Common myeloid progenitor, CD34-positive (primary cell): ENCODE results near the gene AK9.

ENCODE experiments used
- CTCF ChIA-PET: fragments of 350-600 bp; sonication (Branson Sonifier 250); formaldehyde crosslinking; loops from one replicate; lab custom pipeline; 2021; ENCODE audit warnings: antibody characterized with exemption; lab: Charles Lee
- POLR2A ChIA-PET: fragments of 350-600 bp; sonication (Branson Sonifier 250); formaldehyde crosslinking; loops from one replicate; lab custom pipeline; 2021; ENCODE audit warnings: antibody characterized with exemption; lab: Charles Lee
- DNase-seq, 3 donors: peaks; one replicate each; pipeline versions ENCODE4 v3.0.0 to v3.0.0-alpha.2; 2013
- H3K27ac ChIP-seq, 2 experiments: 1 replicate in 1 of 2; 2 replicates in 1 of 2; pipeline ENCODE4 v1.7.0; 2013; ENCODE audit warnings: inconsistent platforms in 2 of 2, low read length in 2 of 2, mild to moderate bottlenecking in 2 of 2, low read depth in 1 of 2, moderate library complexity in 1 of 2; ENCODE audit not compliant: severe bottlenecking in 2 of 2, insufficient read depth in 1 of 2, poor library complexity in 1 of 2
- H3K27me3 ChIP-seq, 5 experiments: replicated peaks in 2 of 5; 1 replicate in 3 of 5; 2 replicates in 2 of 5; pipeline versions ENCODE4 v1.6.1 to v1.7.0; 2013; ENCODE audit warnings: low read length in 4 of 5, mild to moderate bottlenecking in 2 of 5, moderate library complexity in 2 of 5, inconsistent platforms in 1 of 5; ENCODE audit not compliant: insufficient read depth in 5 of 5, control insufficient read depth in 4 of 5
- H3K36me3 ChIP-seq, 4 experiments: 1 replicate in 2 of 4; 2 replicates in 2 of 4; pipeline versions ENCODE4 v1.6.1 to v1.7.0; 2013; ENCODE audit warnings: low read length in 3 of 4, control low read depth in 1 of 4, mild to moderate bottlenecking in 1 of 4; ENCODE audit not compliant: control insufficient read depth in 4 of 4, insufficient read depth in 4 of 4
- H3K4me1 ChIP-seq, 4 experiments: 1 replicate in 3 of 4; 2 replicates in 1 of 4; pipeline versions ENCODE4 v1.6.1 to v1.7.1; 2013; ENCODE audit warnings: low read length in 3 of 4, mild to moderate bottlenecking in 3 of 4, control low read depth in 1 of 4, inconsistent platforms in 1 of 4, moderate library complexity in 1 of 4; ENCODE audit not compliant: control insufficient read depth in 4 of 4, insufficient read depth in 4 of 4; ENCODE audit errors: control extremely low read depth in 1 of 4
- H3K4me3 ChIP-seq, 7 experiments: 1 replicate in 4 of 7; 2 replicates in 3 of 7; pipeline versions ENCODE4 v1.5.1 to v1.7.0; 2013; ENCODE audit warnings: mild to moderate bottlenecking in 7 of 7, low read length in 6 of 7, moderate library complexity in 6 of 7, inconsistent platforms in 2 of 7, low read depth in 2 of 7, control low read depth in 1 of 7; ENCODE audit not compliant: insufficient read depth in 4 of 7, control insufficient read depth in 1 of 7; ENCODE audit errors: extremely low read depth in 1 of 7
- H3K9me3 ChIP-seq, 5 experiments: 1 replicate in 4 of 5; 2 replicates in 1 of 5; pipeline versions ENCODE4 v1.6.1 to v1.7.1; 2013; ENCODE audit warnings: low read length in 4 of 5, mild to moderate bottlenecking in 2 of 5, inconsistent platforms in 1 of 5, low read depth in 1 of 5, moderate library complexity in 1 of 5; ENCODE audit not compliant: control insufficient read depth in 4 of 5, insufficient read depth in 2 of 5; ENCODE audit errors: control extremely low read depth in 1 of 5
- WGBS: methylation state at CpG from one replicate; pipeline ENCODE4 v1.1.5; 2013; ENCODE audit not compliant: insufficient coverage; 5-methylcytosine and 5-hydroxymethylcytosine counted together

Gene AK9

DNA sequence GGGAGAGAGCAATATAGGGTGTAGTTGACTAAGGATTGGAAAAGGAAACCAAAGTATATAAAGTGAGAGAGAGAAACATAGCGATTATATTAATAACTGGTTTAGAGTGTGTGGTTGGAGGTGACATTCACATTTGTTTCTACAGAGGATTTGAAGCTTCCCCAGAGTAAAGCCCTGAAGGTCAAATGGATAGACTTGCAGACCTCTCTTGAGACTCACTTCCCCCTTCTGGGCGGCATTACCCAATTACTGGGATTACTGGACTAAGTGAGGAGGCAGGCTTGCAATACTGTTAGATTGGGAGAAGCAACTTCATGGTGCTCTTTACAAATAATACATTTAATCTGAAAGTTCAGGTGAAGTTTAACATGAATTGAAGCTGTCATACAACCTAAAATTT is 10.8 kb upstream of the AK9 start:
- Histone ChIP-seq H3K27me3 (no peaks in the 10 kb centered on the region), H3K9me3 (no peaks in the 10 kb centered on the region), H3K27ac (no peak overlapping the region), H3K4me1 (peaks cover 0 to 14% (median 11%) of the 10 kb centered on the region in 4 experiments), H3K4me3 (no peak overlapping the region), H3K36me3 (peaks cover 0 to 4% (median 0%) of the 10 kb centered on the region in 4 experiments)
- no peak for DNase-seq
- POLR2A ChIA-PET, result interaction anchor here (0.8 kb wide), 1 partner anchor 18 kb away, joined by 3 read pairs; no protein-coding TSS in a partner anchor
- CTCF ChIA-PET, result interaction anchor here (0.9 to 8.5 kb wide), 5 partner anchors 8 to 691 kb away, joined by 3 to 106 read pairs (median 7); partner anchors contain the start of genes AK9 and FIG4
- WGBS, result 100% methylated on average over 1 of the region's 2 CpGs

DNA sequence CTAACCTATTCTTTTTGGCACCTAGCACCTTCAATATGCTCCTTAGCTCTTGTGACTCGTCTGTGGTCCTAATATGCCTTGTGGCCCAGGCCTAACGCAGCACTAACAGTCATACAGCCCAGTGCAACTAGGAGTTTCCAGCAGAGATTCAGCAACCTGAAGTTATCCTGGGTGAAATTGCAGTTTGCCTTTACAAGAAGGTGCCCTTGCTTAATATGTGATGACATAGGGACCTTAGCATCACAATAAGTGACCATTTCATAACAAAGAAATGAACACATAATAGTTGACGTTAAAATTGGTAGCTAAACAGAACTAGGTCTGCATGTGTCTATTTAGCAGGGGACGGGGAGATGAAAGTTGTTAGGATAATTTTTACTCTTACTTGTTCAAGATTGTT is 10.2 kb upstream of the AK9 start:
- DNase-seq, result no peak
- ChIA-PET POLR2A (interaction anchor here (0.5 kb wide), 1 partner anchor 11 kb away, joined by 3 read pairs; no protein-coding TSS in a partner anchor), CTCF (interaction anchor here (1.5 to 8.5 kb wide), 6 partner anchors 8 to 691 kb away, joined by 3 to 106 read pairs (median 6); partner anchors contain the start of genes AK9 and FIG4)
- 100% methylated on average over 3 of the region's 4 CpGs for WGBS
- H3K4me1 ChIP-seq, result peaks cover 0 to 12% (median 10%) of the 10 kb centered on the region in 4 experiments
- no peaks in the 10 kb centered on the region for H3K9me3 ChIP-seq
- peaks cover 0 to 4% (median 0%) of the 10 kb centered on the region in 4 experiments for H3K36me3 ChIP-seq
- no peaks in the 10 kb centered on the region for H3K27me3 ChIP-seq
- H3K27ac ChIP-seq, result no peak overlapping the region
- H3K4me3 ChIP-seq, result no peak overlapping the region

GRCh38 chr6:109696355-109696754 is 5.4 kb upstream of the AK9 start:
- H3K4me1 ChIP-seq, result peaks cover 2 to 19% (median 12%) of the 10 kb centered on the region in 4 experiments

GRCh38 chr6:109695468-109695867 is 4.5 kb upstream of the AK9 start:
- Histone ChIP-seq H3K4me3 (no peak overlapping the region), H3K9me3 (no peaks in the 10 kb centered on the region), H3K36me3 (peaks cover 0 to 9% (median 1%) of the 10 kb centered on the region in 4 experiments), H3K27me3 (no peaks in the 10 kb centered on the region), H3K4me1 (peaks cover 5 to 23% (median 14%) of the 10 kb centered on the region in 4 experiments), H3K27ac (no peak overlapping the region)
- peak in 2 of 3 donors; percentile 18 to 22 for DNase-seq
- POLR2A ChIA-PET, result no interaction called here
- 89% methylated on average over 4 of the region's 4 CpGs for WGBS
- CTCF ChIA-PET, result interaction anchor here (0.7 to 2.2 kb wide), 5 partner anchors 8 to 349 kb away, joined by 3 to 7 read pairs (median 3); no protein-coding TSS in a partner anchor

More at GRCh38 chr6:109696355-109696754, 5.4 kb upstream of the AK9 start:
- POLR2A ChIA-PET, result no interaction called here
- Histone ChIP-seq H3K9me3 (no peaks in the 10 kb centered on the region), H3K4me3 (no peak overlapping the region), H3K36me3 (peaks cover 0 to 9% (median 1%) of the 10 kb centered on the region in 4 experiments), H3K27ac (no peak overlapping the region), H3K27me3 (no peaks in the 10 kb centered on the region)
- no peak for DNase-seq
- CTCF ChIA-PET, result interaction anchor here (1.7 to 2.2 kb wide), 2 partner anchors 9 to 343 kb away, joined by 7 to 9 read pairs; no protein-coding TSS in a partner anchor
- WGBS, result 100% methylated on average over 3 of the region's 5 CpGs

GRCh38 chr6:109693111-109693510 is 2.1 kb upstream of the AK9 start:
- Histone ChIP-seq H3K27me3 (no peaks in the 10 kb centered on the region), H3K9me3 (no peaks in the 10 kb centered on the region), H3K4me3 (no peak overlapping the region), H3K4me1 (peaks cover 10 to 33% (median 20%) of the 10 kb centered on the region in 4 experiments), H3K27ac (no peak overlapping the region), H3K36me3 (peaks cover 0 to 5% (median 1%) of the 10 kb centered on the region in 4 experiments)
- ChIA-PET CTCF (interaction anchor here (0.6 to 1.4 kb wide), 7 partner anchors 9 to 926 kb away, joined by 3 to 4 read pairs (median 3); no protein-coding TSS in a partner anchor), POLR2A (interaction anchor here (0.7 kb wide), 1 partner anchor 1974 kb away, joined by 3 read pairs; no protein-coding TSS in a partner anchor)
- DNase-seq, result no peak

DNA sequence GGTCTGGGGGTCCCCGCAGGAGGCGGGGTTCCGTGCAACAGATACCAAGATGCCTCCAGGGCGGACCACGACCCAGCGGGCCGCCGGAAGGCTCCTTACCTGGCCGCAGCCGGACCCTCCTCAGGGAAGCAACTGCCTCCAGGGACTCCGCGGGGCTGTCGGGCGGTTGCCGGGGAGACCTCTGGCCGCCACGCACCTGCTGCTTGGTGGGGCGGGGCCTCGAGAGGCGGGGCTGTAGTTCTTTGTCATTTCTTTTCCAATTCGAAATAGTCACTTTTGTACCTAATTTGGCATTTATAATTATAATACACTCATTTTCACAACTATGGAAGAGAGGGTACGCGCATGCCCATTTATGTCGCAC is 647 bp downstream of the AK9 start:
- Histone ChIP-seq H3K27ac (peak overlapping the region; percentile 82 to 89), H3K4me3 (peak overlapping the region; percentile 74 to 99 (median 95)), H3K9me3 (no peaks in the 10 kb centered on the region), H3K4me1 (peaks cover 10 to 33% (median 22%) of the 10 kb centered on the region in 4 experiments), H3K36me3 (peaks cover 0 to 2% (median 0%) of the 10 kb centered on the region in 4 experiments), H3K27me3 (no peaks in the 10 kb centered on the region)
- ChIA-PET CTCF (interaction anchor here (0.9 to 1.8 kb wide), 3 partner anchors 14 to 163 kb away, joined by 3 to 7 read pairs (median 3); no protein-coding TSS in a partner anchor), POLR2A (interaction anchor here (0.6 kb wide), 1 partner anchor 11 kb away, joined by 3 read pairs; no protein-coding TSS in a partner anchor)
- peak; percentile 28 to 69 (median 54) for DNase-seq
- 0% methylated on average over 15 of the region's 24 CpGs for WGBS

- no peaks in the 10 kb centered on the region for H3K36me3 ChIP-seq
- POLR2A ChIA-PET, result no interaction called here
- H3K27me3 ChIP-seq, result no peaks in the 10 kb centered on the region
- DNase-seq, result peak in 1 of 3 donors; percentile 24
- peaks cover 4 to 25% (median 15%) of the 10 kb centered on the region in 4 experiments for H3K4me1 ChIP-seq
- H3K9me3 ChIP-seq, result no peaks in the 10 kb centered on the region
- H3K27ac ChIP-seq, result no peak overlapping the region
- 62% methylated on average over 2 of the region's 2 CpGs for WGBS
- no peak overlapping the region for H3K4me3 ChIP-seq
- CTCF ChIA-PET, result interaction anchor here (2.2 kb wide), 1 partner anchor 18 kb away, joined by 10 read pairs; no protein-coding TSS in a partner anchor
These were observed 3.7 kb downstream of the AK9 start for GRCh38 chr6:109687271-109687761.
